DND-41 (cell line): ENCODE results near the gene ATF7IP2.
A peak's percentile ranks its signal among the peaks of the same experiment; 100 is the strongest.
"Not testable (repeated sequence)": the region's sequence is repeated elsewhere in the genome, so short reads cannot be mapped to it uniquely, and the experiment has no call there.

Source experiments
- ATAC-seq: fragments of 200-7000 bp; cut with Tn5 transposase; 3 replicates; pipeline ENCODE4 v1.9.1; 2021; ENCODE audit warnings: low read depth; ENCODE audit not compliant: insufficient read depth
- DNase-seq: peaks from one replicate; pipeline ENCODE4 v3.0.0-alpha.2; 2020
- H2AFZ ChIP-seq: 2 replicates; pipeline ENCODE4 v1.6.0; 2012; ENCODE audit warnings: low read depth, low read length
- H3K27ac ChIP-seq: 2 replicates; pipeline ENCODE4 v1.5.1; 2012; ENCODE audit warnings: low read length, inconsistent platforms
- H3K27me3 ChIP-seq: fragments of 200-600 bp; sonication (generic); 2 replicates; pipeline ENCODE4 v1.6.0; 2012; ENCODE audit warnings: low read length, mild to moderate bottlenecking, inconsistent platforms; ENCODE audit not compliant: insufficient read depth, poor library complexity
- H3K36me3 ChIP-seq: 2 replicates; pipeline ENCODE4 v1.5.1; 2012; ENCODE audit warnings: low read length, inconsistent platforms; ENCODE audit not compliant: insufficient read depth
- H3K4me1 ChIP-seq: 2 replicates; pipeline ENCODE4 v1.5.1; 2012; ENCODE audit warnings: mild to moderate bottlenecking, low read length; ENCODE audit not compliant: insufficient read depth
- H3K4me2 ChIP-seq: 2 replicates; pipeline ENCODE4 v1.6.0; 2012; ENCODE audit warnings: mild to moderate bottlenecking, moderate library complexity, low read length, inconsistent platforms; ENCODE audit not compliant: insufficient read depth
- H3K4me3 ChIP-seq, 2 experiments: fragments of 200-600 bp in 1 of 2; shearing (Covaris generic) in 1 of 2; 2 replicates each; pipeline ENCODE4 v1.5.1; 2012 to 2016; ENCODE audit warnings: inconsistent platforms in 2 of 2, low read length in 2 of 2, mild to moderate bottlenecking in 2 of 2, low read depth in 1 of 2, moderate library complexity in 1 of 2
- H3K79me2 ChIP-seq: 2 replicates; pipeline ENCODE4 v1.6.0; 2012; ENCODE audit warnings: low read length, inconsistent platforms; ENCODE audit not compliant: insufficient read depth
- H3K9ac ChIP-seq: 2 replicates; pipeline ENCODE4 v1.6.0; 2012; ENCODE audit warnings: low read depth, mild to moderate bottlenecking, inconsistent platforms, low read length, moderate library complexity
- H3K9me3 ChIP-seq: 2 replicates; pipeline ENCODE4 v1.5.1; 2012; ENCODE audit warnings: low read length, moderate library complexity, mild to moderate bottlenecking, inconsistent platforms; ENCODE audit not compliant: insufficient read depth, severe bottlenecking
- H4K20me1 ChIP-seq: 2 replicates; pipeline ENCODE4 v1.6.0; 2012; ENCODE audit warnings: low read length; ENCODE audit not compliant: insufficient read depth
- EZH2 ChIP-seq: IDR thresholded peaks from 3 replicates; pipeline ENCODE4 v1.6.1; 2012; ENCODE audit warnings: borderline replicate concordance, low read depth, mild to moderate bottlenecking, moderate library complexity, low read length, inconsistent platforms; ENCODE audit not compliant: severe bottlenecking
- TF ChIP-seq, protein P1 (sequence below): IDR thresholded peaks from 2 replicates; pipeline ENCODE4 v1.5.1; 2012; ENCODE audit warnings: borderline replicate concordance, low read length, moderate library complexity, mild to moderate bottlenecking; ENCODE audit not compliant: poor library complexity, severe bottlenecking; ENCODE audit errors: extremely low read depth

The ATF7IP2 gene

DNA sequence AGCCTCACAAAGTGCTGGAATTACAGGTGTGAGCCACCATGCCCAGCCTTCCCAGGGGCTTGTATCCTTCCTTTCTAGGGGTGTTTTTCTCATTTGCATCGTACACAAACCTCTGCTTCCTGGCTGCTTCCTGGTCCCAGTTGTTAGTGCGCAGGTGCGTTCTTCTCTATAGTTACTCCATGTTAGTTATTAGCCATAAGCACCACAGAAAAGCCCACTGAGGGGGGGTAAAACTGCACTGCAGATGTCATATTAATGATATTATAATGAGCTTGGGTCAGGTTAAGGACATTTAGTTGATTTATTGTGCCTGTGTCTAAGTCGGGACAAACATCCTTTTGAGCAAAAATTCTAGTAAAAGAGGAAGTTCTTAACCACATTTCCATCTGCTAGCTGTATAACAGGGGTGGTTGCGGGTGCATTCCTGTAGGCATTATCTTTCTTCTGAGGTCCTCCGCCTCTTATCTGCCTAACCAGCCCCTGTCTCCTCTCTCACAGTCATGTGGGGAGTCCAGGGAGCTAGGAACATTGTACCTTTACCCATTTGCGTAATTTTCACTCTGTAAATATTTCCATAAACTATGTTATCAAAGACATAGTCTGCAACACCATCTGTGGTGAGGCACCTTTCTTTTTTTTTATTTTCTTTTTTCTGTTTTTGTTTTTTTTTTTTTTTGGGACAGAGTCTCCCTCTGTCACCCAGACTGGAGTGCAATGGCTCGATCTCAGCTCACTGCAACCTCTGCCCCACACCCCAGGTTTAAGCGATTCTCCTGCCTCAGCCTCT, 23.6 kb upstream of the ATF7IP2 start:
- Histone ChIP-seq H3K9me3 (no peaks in the 10 kb centered on the region), H4K20me1 (no peaks in the 10 kb centered on the region), H3K4me3 (peak overlapping the region in 1 of 2 experiments; percentile 22; a peak in 1 of 4 replicates), H3K79me2 (no peaks in the 10 kb centered on the region), H3K27me3 (no peaks in the 10 kb centered on the region), H3K9ac (0 out of 2 replicates have a peak overlapping the region, but pooled peaks have one; percentile 0), H2AFZ (0 out of 2 replicates have a peak overlapping the region, but pooled peaks have one; percentile 43), H3K27ac (peak overlapping the region; percentile 74), H3K4me2 (peak overlapping the region; percentile 56), H3K4me1 (peaks cover 21% of the 10 kb centered on the region), H3K36me3 (no peaks in the 10 kb centered on the region)
- ATAC-seq = peak; percentile 89
- TF ChIP-seq, protein P1, sequence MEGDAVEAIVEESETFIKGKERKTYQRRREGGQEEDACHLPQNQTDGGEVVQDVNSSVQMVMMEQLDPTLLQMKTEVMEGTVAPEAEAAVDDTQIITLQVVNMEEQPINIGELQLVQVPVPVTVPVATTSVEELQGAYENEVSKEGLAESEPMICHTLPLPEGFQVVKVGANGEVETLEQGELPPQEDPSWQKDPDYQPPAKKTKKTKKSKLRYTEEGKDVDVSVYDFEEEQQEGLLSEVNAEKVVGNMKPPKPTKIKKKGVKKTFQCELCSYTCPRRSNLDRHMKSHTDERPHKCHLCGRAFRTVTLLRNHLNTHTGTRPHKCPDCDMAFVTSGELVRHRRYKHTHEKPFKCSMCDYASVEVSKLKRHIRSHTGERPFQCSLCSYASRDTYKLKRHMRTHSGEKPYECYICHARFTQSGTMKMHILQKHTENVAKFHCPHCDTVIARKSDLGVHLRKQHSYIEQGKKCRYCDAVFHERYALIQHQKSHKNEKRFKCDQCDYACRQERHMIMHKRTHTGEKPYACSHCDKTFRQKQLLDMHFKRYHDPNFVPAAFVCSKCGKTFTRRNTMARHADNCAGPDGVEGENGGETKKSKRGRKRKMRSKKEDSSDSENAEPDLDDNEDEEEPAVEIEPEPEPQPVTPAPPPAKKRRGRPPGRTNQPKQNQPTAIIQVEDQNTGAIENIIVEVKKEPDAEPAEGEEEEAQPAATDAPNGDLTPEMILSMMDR = no peak
- TF ChIP-seq EZH2 = no peak
- DNase-seq = peak; percentile 79

DNA sequence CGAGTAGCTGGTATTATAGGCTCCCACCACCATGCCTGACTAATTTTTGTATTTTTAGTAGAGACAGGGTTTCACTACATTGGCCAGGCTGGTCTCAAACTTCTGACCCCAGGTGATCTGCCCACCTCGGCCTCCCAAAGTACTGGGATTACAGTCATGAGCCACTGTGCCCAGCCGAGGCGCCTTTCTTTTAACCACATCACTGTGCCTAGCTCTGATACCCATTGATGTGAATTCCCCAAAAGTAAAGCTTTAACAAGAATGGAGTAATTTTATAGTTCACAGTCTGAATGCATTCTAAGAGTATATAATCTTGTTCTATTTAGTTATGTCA, 23.0 kb upstream of the ATF7IP2 start:
- not testable (repeated sequence) for H3K27me3 ChIP-seq, H3K9me3 ChIP-seq, DNase-seq, H2AFZ ChIP-seq, H3K79me2 ChIP-seq, ATAC-seq, H4K20me1 ChIP-seq, H3K36me3 ChIP-seq, H3K9ac ChIP-seq, H3K4me3 ChIP-seq
- Histone ChIP-seq H3K4me2 (0 out of 2 replicates have a peak overlapping the region, but pooled peaks have one; percentile 56), H3K27ac (peak overlapping the region; percentile 74), H3K4me1 (peaks cover 21% of the 10 kb centered on the region)

DNA sequence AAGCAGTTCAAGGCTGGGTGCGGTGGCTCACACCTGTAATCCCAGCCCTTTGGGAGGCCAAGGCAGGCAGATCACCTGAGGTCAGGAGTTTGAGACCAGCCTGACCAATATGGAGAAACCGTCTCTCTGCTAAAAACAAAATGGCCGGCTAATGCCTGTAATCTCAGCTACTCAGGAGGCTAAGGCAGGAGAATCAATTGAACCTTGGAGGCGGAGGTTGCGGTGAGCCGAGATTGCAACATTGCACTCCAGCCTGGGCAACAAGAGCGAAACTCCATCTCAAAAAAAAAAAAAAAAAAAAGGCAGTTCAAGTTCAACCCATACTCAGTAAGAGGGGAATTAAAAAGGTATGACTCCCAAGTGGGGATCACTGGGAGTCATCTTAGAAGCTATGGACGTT, 19.2 kb upstream of the ATF7IP2 start:
- not testable (repeated sequence) for H3K27ac ChIP-seq, H2AFZ ChIP-seq, H3K9me3 ChIP-seq, H3K9ac ChIP-seq, H3K4me3 ChIP-seq, H3K36me3 ChIP-seq, ATAC-seq, H3K79me2 ChIP-seq, H3K27me3 ChIP-seq, H3K4me2 ChIP-seq, DNase-seq, H4K20me1 ChIP-seq
- H3K4me1 ChIP-seq = peaks cover 17% of the 10 kb centered on the region

DNA sequence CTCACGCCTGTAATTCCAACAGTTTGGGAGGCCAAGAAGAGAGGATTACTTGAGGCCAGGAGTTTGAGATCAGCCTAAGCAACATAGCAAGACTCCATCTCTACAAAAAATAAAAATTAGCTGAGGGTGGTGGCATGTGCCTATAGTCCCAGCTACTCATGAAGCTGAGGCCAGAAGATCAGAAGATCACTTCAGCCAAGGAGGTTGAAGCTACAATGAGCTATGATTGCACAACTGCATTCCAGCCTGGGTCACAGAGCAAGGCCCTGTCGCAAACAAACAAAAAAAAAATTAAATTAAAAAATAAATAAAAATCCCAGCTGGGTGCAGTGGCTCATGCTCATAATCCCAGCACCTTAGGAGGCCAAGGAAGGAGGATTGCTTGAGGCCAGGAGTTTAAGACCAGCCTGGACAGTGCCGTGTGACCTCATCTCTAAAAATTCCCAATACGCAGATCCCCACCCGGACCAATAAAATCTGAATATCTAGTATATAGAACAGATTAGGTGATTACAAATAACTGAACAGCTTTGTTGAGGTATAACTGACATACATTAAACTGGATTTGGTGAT, 18.2 kb upstream of the ATF7IP2 start:
- Histone ChIP-seq H3K9me3 (peaks cover 6% of the 10 kb centered on the region), H3K4me2 (no peak overlapping the region), H3K9ac (no peak overlapping the region), H3K27me3 (no peaks in the 10 kb centered on the region), H3K36me3 (no peaks in the 10 kb centered on the region), H3K4me3 (no peak overlapping the region), H2AFZ (no peak overlapping the region), H3K79me2 (no peaks in the 10 kb centered on the region), H4K20me1 (no peaks in the 10 kb centered on the region), H3K27ac (no peak overlapping the region), H3K4me1 (peaks cover 6% of the 10 kb centered on the region)
- ATAC-seq (no peak), DNase-seq (no peak)
- TF ChIP-seq EZH2 = no peak
- TF ChIP-seq, protein P1 = no peak
